HepG2 (cell line): ENCODE results near the gene EIF2S2. TPM values are rescaled to one million over a fixed set of nuclear protein-coding genes. Genes with fewer than 3 reads are reported as not detected.
A peak's percentile ranks its signal among the peaks of the same experiment; 100 is the strongest.

Source experiments
- ARHGAP35 ChIP-seq: sonication (generic); formaldehyde crosslinking; IDR thresholded peaks from 2 replicates; pipeline ENCODE4 v1.9.0; 2022; ENCODE audit warnings: mild to moderate bottlenecking, inconsistent platforms, moderate library complexity, missing genetic modification reagents, borderline replicate concordance
- ARID2 ChIP-seq: sonication (generic); formaldehyde crosslinking; IDR thresholded peaks from 2 replicates; pipeline ENCODE4 v1.8.1; 2022; ENCODE audit warnings: mild to moderate bottlenecking, missing genetic modification reagents, borderline replicate concordance
- CSRNP2 ChIP-seq: sonication (generic); formaldehyde crosslinking; conservative IDR thresholded peaks from 2 replicates; pipeline ENCODE4 v1.8.0; 2022; ENCODE audit warnings: low read depth, missing genetic modification reagents
- CTCF ChIP-seq: sonication (generic); formaldehyde crosslinking; IDR thresholded peaks from 2 replicates; pipeline ENCODE4 v1.5.0; 2020; ENCODE audit warnings: mild to moderate bottlenecking, missing genetic modification reagents, moderate library complexity
- EED ChIP-seq: sonication (generic); formaldehyde crosslinking; IDR thresholded peaks from 2 replicates; pipeline ENCODE4 v1.5.0; 2020; ENCODE audit warnings: mild to moderate bottlenecking, missing genetic modification reagents
- GPN1 ChIP-seq: sonication (generic); formaldehyde crosslinking; IDR thresholded peaks from 2 replicates; pipeline ENCODE4 v1.5.1; 2020; ENCODE audit warnings: missing genetic modification reagents, borderline replicate concordance
- MAZ ChIP-seq, 2 experiments: sonication (generic) in 1 of 2; formaldehyde crosslinking in 1 of 2; IDR thresholded peaks; 2 replicates each; pipeline versions ENCODE4 v1.5.0 to v1.6.1; 2012 to 2020; ENCODE audit warnings: low read depth in 2 of 2, mild to moderate bottlenecking in 2 of 2, borderline replicate concordance in 1 of 2, improper control_type of control experiment in 1 of 2, low read length in 1 of 2, missing genetic modification reagents in 1 of 2, moderate library complexity in 1 of 2
- MBNL3 ChIP-seq: fragments of 250-450 bp; sonication (Bioruptor Pico); conservative IDR thresholded peaks from 2 replicates; pipeline ENCODE4 v1.8.0; 2022; ENCODE audit warnings: mild to moderate bottlenecking, inconsistent platforms
- MXD4 ChIP-seq: IDR thresholded peaks from 2 replicates; pipeline ENCODE4 v1.6.1; 2016; ENCODE audit warnings: mild to moderate bottlenecking, missing biosample characterization, missing genetic modification reagents
- MXI1 ChIP-seq: IDR thresholded peaks from 3 replicates; pipeline ENCODE4 v1.6.1; 2012; ENCODE audit warnings: low read depth, low read length, inconsistent platforms, borderline replicate concordance
- NFE2L2 ChIP-seq: fragments of 150-350 bp; IDR thresholded peaks from 2 replicates; pipeline ENCODE4 v1.6.1; 2014; ENCODE audit warnings: low read length
- NFKB2 ChIP-seq: sonication (generic); formaldehyde crosslinking; IDR thresholded peaks from 2 replicates; pipeline ENCODE4 v1.4.0; 2020; ENCODE audit warnings: missing genetic modification reagents, borderline replicate concordance
- NONO ChIP-seq, 2 experiments: fragments of 450-650 bp in 1 of 2; sonication (generic) in 1 of 2; formaldehyde crosslinking in 1 of 2; IDR thresholded peaks in 1 of 2; conservative IDR thresholded peaks in 1 of 2; 2 replicates each; pipeline versions ENCODE4 v1.6.1 to v1.8.0; 2017 to 2022; ENCODE audit warnings: mild to moderate bottlenecking in 1 of 2, missing genetic modification reagents in 1 of 2, moderate library complexity in 1 of 2
- SOX13 ChIP-seq, 3 experiments: fragments of 450-650 bp in 1 of 3; sonication (generic) in 1 of 3; formaldehyde crosslinking in 1 of 3; IDR thresholded peaks in 2 of 3; conservative IDR thresholded peaks in 1 of 3; 2 replicates each; pipeline versions ENCODE4 v1.5.0 to v1.6.1; 2016 to 2020; ENCODE audit warnings: antibody characterized with exemption in 1 of 3, mild to moderate bottlenecking in 1 of 3, missing compliant biosample characterization in 1 of 3, missing genetic modification reagents in 1 of 3, moderate library complexity in 1 of 3
- ZNF432 ChIP-seq: sonication (generic); formaldehyde crosslinking; IDR thresholded peaks from 2 replicates; pipeline ENCODE4 v1.5.0; 2020; ENCODE audit warnings: missing genetic modification reagents, mild to moderate bottlenecking, borderline replicate concordance
- ZNF557 ChIP-seq: sonication (generic); formaldehyde crosslinking; IDR thresholded peaks from 2 replicates; pipeline ENCODE4 v1.4.0; 2020; ENCODE audit warnings: missing genetic modification reagents
- ZNF761 ChIP-seq: sonication (generic); formaldehyde crosslinking; conservative IDR thresholded peaks from 2 replicates; pipeline ENCODE4 v1.4.0; 2020; ENCODE audit warnings: mild to moderate bottlenecking, missing genetic modification reagents
- ZSCAN30 ChIP-seq: sonication (generic); formaldehyde crosslinking; IDR thresholded peaks from 2 replicates; pipeline ENCODE4 v1.5.0; 2020; ENCODE audit warnings: mild to moderate bottlenecking, missing genetic modification reagents
- ZSCAN31 ChIP-seq: sonication (generic); formaldehyde crosslinking; IDR thresholded peaks from 2 replicates; pipeline ENCODE4 v1.5.0; 2020; ENCODE audit warnings: low read depth, mild to moderate bottlenecking, missing genetic modification reagents
- polyA plus RNA-seq, 8 experiments: library from polyadenylated mRNA; depleted of rRNA in 3 of 8; stranded (reverse) in 7 of 8; unstranded in 1 of 8; fragments of >200 nt; fragmentation: Illumina TruSeq in 4 of 8; extraction: Trizol in 4 of 8; gene quantifications; 2 replicates each; pipeline versions ENCODE4 v1.2.1 to v1.2.3, GENCODE V29; 2011 to 2016; ENCODE audit warnings: low read depth in 4 of 8, missing spikeins in 1 of 8, mixed read lengths in 1 of 8; ENCODE audit not compliant: insufficient read depth in 1 of 8
- total RNA-seq, 5 experiments: library from RNA; depleted of rRNA; stranded (reverse); fragments of >200 nt; fragmentation: Illumina TruSeq; extraction: Trizol; gene quantifications; 2 replicates each; pipeline ENCODE4 v1.2.3, GENCODE V29; 2016; ENCODE audit warnings: low read depth in 1 of 5
- TF ChIP-seq, protein P1 (sequence below): sonication (generic); formaldehyde crosslinking; IDR thresholded peaks from 2 replicates; pipeline ENCODE4 v1.5.0; 2020; ENCODE audit warnings: mild to moderate bottlenecking, missing genetic modification reagents
- TF ChIP-seq, protein P2 (sequence below): sonication (generic); formaldehyde crosslinking; IDR thresholded peaks from 2 replicates; pipeline ENCODE4 v1.5.1; 2020; ENCODE audit warnings: missing genetic modification reagents, mild to moderate bottlenecking, borderline replicate concordance

The EIF2S2 gene
- total and polyA plus RNA-seq, 2 of the 13 experiments (the other 11 are each of a cell fraction or from before 2014, with no cell fraction given), result 126 to 213 TPM

DNA sequence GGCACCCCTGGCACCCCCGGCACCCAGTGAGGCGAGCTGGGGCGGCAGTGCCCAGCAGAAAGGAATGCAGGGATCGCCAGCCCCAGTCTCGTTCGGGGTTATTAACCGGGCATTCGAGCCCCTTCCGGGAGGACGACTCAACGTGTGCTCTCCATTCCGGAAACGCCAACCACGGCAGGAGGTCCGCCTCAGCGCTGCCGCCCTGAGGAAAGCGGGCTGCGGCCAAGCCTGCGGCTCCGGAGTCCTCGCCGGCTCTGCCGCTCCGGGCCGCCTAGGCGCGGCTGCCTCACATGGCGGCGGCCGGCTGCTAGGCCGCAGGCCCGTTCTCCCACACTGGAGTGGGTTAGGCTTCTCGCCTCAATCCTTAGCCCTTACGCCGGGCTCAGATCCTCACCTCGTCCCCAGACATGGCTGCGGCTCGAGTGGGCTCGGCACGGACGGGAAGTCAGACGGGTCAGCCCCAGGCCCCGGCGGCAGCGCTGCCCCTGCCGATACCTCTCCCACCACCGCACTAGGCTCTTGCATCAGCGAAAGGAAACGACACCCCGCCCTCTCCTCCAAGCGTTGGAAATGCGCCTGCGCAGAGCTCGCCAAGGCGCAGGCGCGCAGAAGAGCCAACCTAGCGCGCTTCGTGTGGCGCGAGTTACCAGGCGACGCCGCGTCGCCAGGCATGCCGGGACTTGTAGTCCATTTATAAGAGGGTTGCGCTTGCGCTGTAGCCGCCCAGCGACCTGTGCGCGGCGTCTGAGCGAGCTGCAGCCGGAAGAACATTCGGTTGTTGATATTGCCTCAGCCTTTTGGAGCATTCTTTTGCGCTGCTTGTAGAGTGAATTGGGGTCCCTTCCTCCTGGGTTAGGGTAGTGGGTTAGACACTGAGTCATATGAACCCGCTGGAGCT, at the start of gene EIF2S2 (continued):
- TF ChIP-seq SOX13 (IDR thresholded peaks at IDR 0.05), result peak; percentile 73; the same call in 1 of the 2 replicates
- TF ChIP-seq SOX13 (CRISPR knock-in tag; conservative IDR thresholded peaks at IDR 0.05 in 1 of 2, IDR thresholded peaks at IDR 0.05 in 1 of 2), result peak in 1 of 2 experiments; percentile 49; a peak in 3 of 4 replicates
- TF ChIP-seq, protein P1, sequence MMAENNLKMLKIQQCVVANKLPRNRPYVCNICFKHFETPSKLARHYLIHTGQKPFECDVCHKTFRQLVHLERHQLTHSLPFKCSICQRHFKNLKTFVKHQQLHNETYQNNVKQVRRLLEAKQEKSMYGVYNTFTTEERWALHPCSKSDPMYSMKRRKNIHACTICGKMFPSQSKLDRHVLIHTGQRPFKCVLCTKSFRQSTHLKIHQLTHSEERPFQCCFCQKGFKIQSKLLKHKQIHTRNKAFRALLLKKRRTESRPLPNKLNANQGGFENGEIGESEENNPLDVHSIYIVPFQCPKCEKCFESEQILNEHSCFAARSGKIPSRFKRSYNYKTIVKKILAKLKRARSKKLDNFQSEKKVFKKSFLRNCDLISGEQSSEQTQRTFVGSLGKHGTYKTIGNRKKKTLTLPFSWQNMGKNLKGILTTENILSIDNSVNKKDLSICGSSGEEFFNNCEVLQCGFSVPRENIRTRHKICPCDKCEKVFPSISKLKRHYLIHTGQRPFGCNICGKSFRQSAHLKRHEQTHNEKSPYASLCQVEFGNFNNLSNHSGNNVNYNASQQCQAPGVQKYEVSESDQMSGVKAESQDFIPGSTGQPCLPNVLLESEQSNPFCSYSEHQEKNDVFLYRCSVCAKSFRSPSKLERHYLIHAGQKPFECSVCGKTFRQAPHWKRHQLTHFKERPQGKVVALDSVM (CRISPR knock-in tag), result peak; percentile 67
- TF ChIP-seq ZSCAN30 (CRISPR knock-in tag), result no peak
- no peak for TF ChIP-seq NONO (IDR thresholded peaks at IDR 0.05)
- TF ChIP-seq NONO (CRISPR knock-in tag; conservative IDR thresholded peaks at IDR 0.05), result peak; percentile 98
- TF ChIP-seq NFE2L2, result no peak
- no peak for TF ChIP-seq ZNF432 (CRISPR knock-in tag)
- peak; percentile 98 for TF ChIP-seq ARHGAP35 (CRISPR knock-in tag)
- TF ChIP-seq CSRNP2 (CRISPR knock-in tag), result no peak
- peak; percentile 92 for TF ChIP-seq NFKB2 (CRISPR knock-in tag)
- TF ChIP-seq ARID2 (CRISPR knock-in tag), result peak; percentile 93; the same call in 1 of the 2 replicates
- TF ChIP-seq MBNL3 (CRISPR knock-in tag), result no peak
- peak; percentile 98 for TF ChIP-seq EED (CRISPR knock-in tag)
- TF ChIP-seq MXI1, result peak; percentile 97
- peak; percentile 74 for TF ChIP-seq GPN1 (CRISPR knock-in tag)
- TF ChIP-seq MAZ (IDR thresholded peaks at IDR 0.05; ENCODE audit: borderline replicate concordance, low read depth, low read length), result peak; percentile 71; the same call in 1 of the 2 replicates
- TF ChIP-seq MAZ (CRISPR knock-in tag; IDR thresholded peaks at IDR 0.05; ENCODE audit: low read depth), result peak; percentile 98
- peak; percentile 84 for TF ChIP-seq ZSCAN31 (CRISPR knock-in tag)
- TF ChIP-seq, protein P2, sequence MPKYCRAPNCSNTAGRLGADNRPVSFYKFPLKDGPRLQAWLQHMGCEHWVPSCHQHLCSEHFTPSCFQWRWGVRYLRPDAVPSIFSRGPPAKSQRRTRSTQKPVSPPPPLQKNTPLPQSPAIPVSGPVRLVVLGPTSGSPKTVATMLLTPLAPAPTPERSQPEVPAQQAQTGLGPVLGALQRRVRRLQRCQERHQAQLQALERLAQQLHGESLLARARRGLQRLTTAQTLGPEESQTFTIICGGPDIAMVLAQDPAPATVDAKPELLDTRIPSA (CRISPR knock-in tag), result no peak
- TF ChIP-seq MXD4 (CRISPR knock-in tag), result peak; percentile 97
- peak; percentile 88; the same call in 1 of the 2 replicates for TF ChIP-seq ZNF557 (CRISPR knock-in tag)
- peak; percentile 99 for TF ChIP-seq ZNF761 (CRISPR knock-in tag)
- no peak; the same call in 1 of the 2 replicates for TF ChIP-seq CTCF (CRISPR knock-in tag)
